Peyer's patch (tissue), 4 donors: ENCODE results near the gene TMEM98. TPM values are rescaled to one million over a fixed set of nuclear protein-coding genes. Genes with fewer than 3 reads are reported as not detected.

Source experiments
- DNase-seq, 3 donors: peaks; one replicate each; pipeline ENCODE4 v3.0.0-alpha.2; 2017 to 2019
- H3K27ac ChIP-seq, 4 donors: fragments of 200-600 bp; sonication (generic); one replicate each; pipeline ENCODE4 v1.5.1; 2016 to 2019
- H3K27me3 ChIP-seq, 2 donors: fragments of 200-600 bp; sonication (generic); one replicate each; pipeline ENCODE4 v1.5.1; 2019
- H3K36me3 ChIP-seq, 3 donors: fragments of 200-600 bp; sonication (generic); one replicate each; pipeline ENCODE4 v1.5.1; 2016 to 2019
- H3K4me1 ChIP-seq, 4 donors: fragments of 200-600 bp; sonication (generic); one replicate each; pipeline ENCODE4 v1.5.1; 2016 to 2019
- H3K4me3 ChIP-seq, 4 donors: fragments of 200-600 bp; sonication (generic); 1 replicate in 3 of 4; 2 replicates in 1 of 4; pipeline ENCODE4 v1.5.1; 2016 to 2019; ENCODE audit warnings: mild to moderate bottlenecking in 1 of 4
- H3K9me3 ChIP-seq, 4 donors: fragments of 200-600 bp; sonication (generic); one replicate each; pipeline ENCODE4 v1.5.1; 2016 to 2019; ENCODE audit warnings: mild to moderate bottlenecking in 1 of 4
- CTCF ChIP-seq, 6 experiments: fragments of 450-650 bp in 4 of 6; fragments of 200-600 bp in 2 of 6; sonication (generic) in 1 of 6; IDR thresholded peaks; one replicate each; pipeline ENCODE4 v1.5.1; 2017 to 2019; ENCODE audit warnings: antibody characterized with exemption in 6 of 6, mild to moderate bottlenecking in 3 of 6, moderate library complexity in 1 of 6
- POLR2A ChIP-seq, 2 donors: fragments of 450-650 bp; IDR thresholded peaks; one replicate each; pipeline ENCODE4 v1.5.1; 2017; ENCODE audit warnings: antibody characterized with exemption in 2 of 2, mild to moderate bottlenecking in 2 of 2, moderate library complexity in 2 of 2
- total RNA-seq, 4 donors: library from RNA; depleted of rRNA; stranded (reverse); fragments of >200 nt; gene quantifications; one replicate each; pipeline ENCODE4 v1.1.0, GENCODE V29; 2016

TMEM98 gene
- total RNA-seq, 4 donors from 2014 or later = 54.5 to 351 (median 241) TPM

GRCh38 chr17:32992321-32993033 lies 64.5 kb downstream of the TMEM98 start:
- TF ChIP-seq POLR2A (IDR thresholded peaks at IDR 0.05) (no peak), CTCF (IDR thresholded peaks at IDR 0.05) (no peak)
- Histone ChIP-seq H3K4me1 (no peaks in the 10 kb centered on the region), H3K36me3 (no peaks in the 10 kb centered on the region), H3K4me3 (no peak overlapping the region), H3K27ac (no peak overlapping the region), H3K27me3 (no peaks in the 10 kb centered on the region), H3K9me3 (no peaks in the 10 kb centered on the region)
- no peak for DNase-seq

GRCh38 chr17:32993977-32994376 lies 66.0 kb downstream of the TMEM98 start:
- no peak for TF ChIP-seq POLR2A (IDR thresholded peaks at IDR 0.05)
- no peak for TF ChIP-seq CTCF (IDR thresholded peaks at IDR 0.05)
- Histone ChIP-seq H3K4me1 (no peaks in the 10 kb centered on the region), H3K36me3 (no peaks in the 10 kb centered on the region), H3K27me3 (no peaks in the 10 kb centered on the region), H3K27ac (no peak overlapping the region), H3K9me3 (no peaks in the 10 kb centered on the region), H3K4me3 (no peak overlapping the region)
- DNase-seq = no peak

Other genes with a start within 250 kb of the TMEM98 start
- gene MYO1D, start 51.0 kb upstream of the TMEM98 start, total RNA-seq = 100 to 1,000 TPM; 148 to 340 (median 328) TPM
- gene SPACA3, start 63.7 kb downstream of the TMEM98 start, total RNA-seq = not detected